ENCODE measurements around the gene SAMD9. TPM values are rescaled to one million over a fixed set of nuclear protein-coding genes. Genes with fewer than 3 reads are reported as not detected.
"Not testable (repeated sequence)": the region's sequence is repeated elsewhere in the genome, so short reads cannot be mapped to it uniquely, and the experiment has no call there.

SAMD9 gene
- total RNA-seq, 1 experiment from 2014 or later, result 74.8 TPM

DNA sequence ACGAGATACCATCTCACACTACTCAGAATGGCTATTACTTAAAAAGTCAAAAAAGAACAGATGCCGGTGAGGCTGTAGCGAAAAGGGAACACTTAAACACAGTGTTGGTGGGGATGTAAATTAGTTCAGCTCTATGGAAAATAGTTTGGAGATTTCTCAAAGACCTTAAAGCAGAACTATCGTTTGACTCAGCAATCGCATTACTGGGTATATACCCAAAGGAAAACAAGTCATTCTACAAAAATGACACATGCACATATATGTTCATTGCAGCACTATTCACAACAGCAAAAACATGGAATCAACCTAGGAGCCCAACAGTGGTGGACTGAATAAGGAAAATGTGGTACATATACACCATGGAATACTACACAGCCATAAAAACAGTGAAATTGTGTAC is 56.9 kb downstream of the SAMD9 start:
- intact Hi-C loops (cut with micrococcal nuclease; ENCODE audit: unreplicated experiment), result no loop called here
- no peak overlapping the region for H3K27ac Mint-ChIP-seq (ENCODE audit: unreplicated experiment)
- no peaks in the 10 kb centered on the region for H3K4me1 Mint-ChIP-seq (ENCODE audit: low read depth, unreplicated experiment)
- H3K4me3 Mint-ChIP-seq (ENCODE audit: low read depth, unreplicated experiment), result no peak overlapping the region
- H3K36me3 Mint-ChIP-seq (ENCODE audit: insufficient read depth, unreplicated experiment), result no peaks in the 10 kb centered on the region
- TF ChIP-seq, protein P1, sequence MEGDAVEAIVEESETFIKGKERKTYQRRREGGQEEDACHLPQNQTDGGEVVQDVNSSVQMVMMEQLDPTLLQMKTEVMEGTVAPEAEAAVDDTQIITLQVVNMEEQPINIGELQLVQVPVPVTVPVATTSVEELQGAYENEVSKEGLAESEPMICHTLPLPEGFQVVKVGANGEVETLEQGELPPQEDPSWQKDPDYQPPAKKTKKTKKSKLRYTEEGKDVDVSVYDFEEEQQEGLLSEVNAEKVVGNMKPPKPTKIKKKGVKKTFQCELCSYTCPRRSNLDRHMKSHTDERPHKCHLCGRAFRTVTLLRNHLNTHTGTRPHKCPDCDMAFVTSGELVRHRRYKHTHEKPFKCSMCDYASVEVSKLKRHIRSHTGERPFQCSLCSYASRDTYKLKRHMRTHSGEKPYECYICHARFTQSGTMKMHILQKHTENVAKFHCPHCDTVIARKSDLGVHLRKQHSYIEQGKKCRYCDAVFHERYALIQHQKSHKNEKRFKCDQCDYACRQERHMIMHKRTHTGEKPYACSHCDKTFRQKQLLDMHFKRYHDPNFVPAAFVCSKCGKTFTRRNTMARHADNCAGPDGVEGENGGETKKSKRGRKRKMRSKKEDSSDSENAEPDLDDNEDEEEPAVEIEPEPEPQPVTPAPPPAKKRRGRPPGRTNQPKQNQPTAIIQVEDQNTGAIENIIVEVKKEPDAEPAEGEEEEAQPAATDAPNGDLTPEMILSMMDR (IDR thresholded peaks at IDR 0.05; ENCODE audit: unreplicated experiment), result no peak
- CTCF ChIA-PET, result no interaction called here
- no peak for DNase-seq
- BruUV-seq (replicated peaks), result no TSS peak
- H3K27me3 Mint-ChIP-seq (ENCODE audit: unreplicated experiment), result peaks cover 16% of the 10 kb centered on the region
- H3K9me3 Mint-ChIP-seq (ENCODE audit: low read depth, unreplicated experiment), result no peaks in the 10 kb centered on the region

DNA sequence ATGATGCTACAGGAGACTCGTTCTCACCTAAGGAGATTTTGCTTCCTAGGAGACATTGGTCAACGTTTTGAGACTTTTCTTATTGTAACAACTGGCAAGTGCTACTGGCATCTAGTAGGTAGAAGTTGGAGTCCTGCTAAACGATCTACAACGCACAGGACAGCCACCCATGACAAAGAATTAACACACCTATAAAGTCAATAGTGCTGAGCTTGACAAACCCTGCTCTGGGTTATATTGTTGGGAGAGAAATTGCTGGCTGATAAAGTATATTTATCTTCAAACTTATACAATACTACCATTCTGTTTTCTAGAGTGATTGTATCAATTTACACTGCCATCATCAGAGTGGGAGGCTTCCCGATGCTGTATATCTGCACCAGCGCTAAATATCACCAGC is 57.8 kb downstream of the SAMD9 start:
- BruUV-seq (replicated peaks), result no TSS peak
- no peaks in the 10 kb centered on the region for H3K36me3 Mint-ChIP-seq (ENCODE audit: insufficient read depth, unreplicated experiment)
- intact Hi-C loops (cut with micrococcal nuclease; ENCODE audit: unreplicated experiment), result no loop called here
- no peaks in the 10 kb centered on the region for H3K9me3 Mint-ChIP-seq (ENCODE audit: low read depth, unreplicated experiment)
- H3K4me1 Mint-ChIP-seq (ENCODE audit: low read depth, unreplicated experiment), result no peaks in the 10 kb centered on the region
- no peak for DNase-seq
- H3K27me3 Mint-ChIP-seq (ENCODE audit: unreplicated experiment), result peaks cover 16% of the 10 kb centered on the region
- CTCF ChIA-PET, result no interaction called here
- no peak overlapping the region for H3K4me3 Mint-ChIP-seq (ENCODE audit: low read depth, unreplicated experiment)
- no peak overlapping the region for H3K27ac Mint-ChIP-seq (ENCODE audit: unreplicated experiment)
- TF ChIP-seq, protein P1 (IDR thresholded peaks at IDR 0.05; ENCODE audit: unreplicated experiment), result no peak

DNA sequence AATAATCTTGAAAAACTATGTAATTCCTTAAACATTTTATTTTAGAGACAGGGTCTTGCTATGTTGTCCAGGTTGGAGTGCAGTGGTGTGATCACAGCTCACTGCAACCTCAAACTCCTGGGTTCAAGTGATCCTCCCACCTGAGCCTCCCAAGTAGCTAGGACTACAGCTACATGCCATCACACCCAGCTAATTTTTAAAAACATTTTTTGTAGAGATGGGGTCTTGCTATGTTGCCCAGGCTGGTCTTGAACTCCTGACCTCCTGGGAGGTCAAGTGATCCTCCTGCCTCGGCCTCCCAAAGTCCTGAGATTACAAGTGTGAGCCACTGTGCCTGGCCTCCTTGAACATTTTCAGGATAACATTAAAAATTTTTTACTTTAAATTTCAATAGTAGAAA is 61.2 kb downstream of the SAMD9 start:
- H3K4me1 Mint-ChIP-seq (ENCODE audit: low read depth, unreplicated experiment); H3K9me3 Mint-ChIP-seq (ENCODE audit: low read depth, unreplicated experiment); DNase-seq; H3K27me3 Mint-ChIP-seq (ENCODE audit: unreplicated experiment); H3K27ac Mint-ChIP-seq (ENCODE audit: unreplicated experiment); H3K36me3 Mint-ChIP-seq (ENCODE audit: insufficient read depth, unreplicated experiment); H3K4me3 Mint-ChIP-seq (ENCODE audit: low read depth, unreplicated experiment); BruUV-seq (replicated peaks): not testable (repeated sequence)
- intact Hi-C loops (cut with micrococcal nuclease; ENCODE audit: unreplicated experiment), result loop anchor here (5.0 to 10.0 kb wide), 3 partner anchors 224 to 532 kb away; partner anchors contain the start of genes PEX1 and RBM48
- CTCF ChIA-PET, result interaction anchor here (0.6 kb wide), 1 partner anchor 528 kb away, joined by 3 read pairs; the partner anchor contains the start of genes PEX1 and RBM48

DNA sequence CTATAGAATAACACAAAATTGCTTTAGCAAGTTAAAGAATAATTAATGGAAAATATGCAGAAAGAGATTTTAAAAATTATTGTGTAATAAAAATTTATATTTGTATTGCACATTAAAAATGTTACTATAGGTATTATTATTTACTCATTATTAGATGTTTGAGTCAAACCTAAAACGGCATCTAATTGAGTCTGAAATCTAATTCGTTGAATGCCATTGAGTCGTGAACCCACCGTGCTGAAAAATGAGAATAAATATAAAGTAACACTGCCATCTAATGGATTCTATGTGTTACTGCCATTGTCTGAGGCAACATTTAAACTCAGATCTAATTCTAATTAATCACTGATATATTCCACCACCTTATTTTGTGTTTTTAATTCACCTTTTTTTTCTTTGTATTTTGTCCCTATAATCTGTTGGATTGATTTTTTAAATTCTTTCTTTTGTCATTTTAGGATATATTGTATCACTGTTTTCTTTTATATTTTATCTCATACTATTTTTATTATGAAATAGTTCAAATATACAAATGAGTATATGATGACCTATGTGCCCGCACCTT is 62.2 kb downstream of the SAMD9 start:
- intact Hi-C loops (cut with micrococcal nuclease; ENCODE audit: unreplicated experiment), result loop anchor here (1.0 to 10.0 kb wide), 4 partner anchors 223 to 531 kb away; partner anchors contain the start of genes PEX1 and RBM48
- no TSS peak for BruUV-seq (replicated peaks)
- DNase-seq, result no peak
- Mint-ChIP-seq H3K4me3 (ENCODE audit: low read depth, unreplicated experiment) (no peak overlapping the region), H3K9me3 (ENCODE audit: low read depth, unreplicated experiment) (no peaks in the 10 kb centered on the region), H3K27me3 (ENCODE audit: unreplicated experiment) (no peaks in the 10 kb centered on the region), H3K4me1 (ENCODE audit: low read depth, unreplicated experiment) (peaks cover 9% of the 10 kb centered on the region), H3K27ac (ENCODE audit: unreplicated experiment) (no peak overlapping the region), H3K36me3 (ENCODE audit: insufficient read depth, unreplicated experiment) (no peaks in the 10 kb centered on the region)
- CTCF ChIA-PET, result no interaction called here
- TF ChIP-seq, protein P1 (IDR thresholded peaks at IDR 0.05; ENCODE audit: unreplicated experiment), result no peak

DNA sequence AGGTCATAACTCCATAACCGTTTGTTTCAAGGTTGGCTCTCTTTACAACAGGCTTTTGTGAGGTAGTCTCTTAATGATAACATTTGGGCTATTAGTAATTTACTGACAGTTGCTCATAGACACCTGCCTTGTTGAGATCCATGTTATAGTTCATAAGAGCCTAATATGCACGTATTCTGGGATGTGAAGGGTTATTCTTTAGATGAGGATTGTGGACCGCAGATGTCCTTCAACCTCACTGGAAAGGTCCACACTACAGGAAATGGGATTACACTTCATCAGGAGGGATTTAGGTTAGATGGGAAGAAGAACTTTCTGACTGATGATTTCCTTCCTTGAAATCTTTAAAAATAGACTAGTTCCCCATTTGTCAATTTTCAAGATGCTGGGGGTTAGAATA is 62.8 kb downstream of the SAMD9 start:
- intact Hi-C loops (cut with micrococcal nuclease; ENCODE audit: unreplicated experiment), result loop anchor here (1.0 to 10.0 kb wide), 4 partner anchors 223 to 530 kb away; partner anchors contain the start of genes PEX1 and RBM48
- Mint-ChIP-seq H3K4me3 (ENCODE audit: low read depth, unreplicated experiment) (no peak overlapping the region), H3K27ac (ENCODE audit: unreplicated experiment) (no peak overlapping the region), H3K27me3 (ENCODE audit: unreplicated experiment) (no peaks in the 10 kb centered on the region), H3K4me1 (ENCODE audit: low read depth, unreplicated experiment) (peaks cover 9% of the 10 kb centered on the region), H3K9me3 (ENCODE audit: low read depth, unreplicated experiment) (no peaks in the 10 kb centered on the region), H3K36me3 (ENCODE audit: insufficient read depth, unreplicated experiment) (no peaks in the 10 kb centered on the region)
- TF ChIP-seq, protein P1 (IDR thresholded peaks at IDR 0.05; ENCODE audit: unreplicated experiment), result no peak
- DNase-seq, result no peak
- no TSS peak for BruUV-seq (replicated peaks)
- CTCF ChIA-PET, result no interaction called here

Measured in Calu3 (cell line).